ENCODE data around the gene IGHMBP2. TPM values are rescaled to one million over a fixed set of nuclear protein-coding genes. Genes with fewer than 3 reads are reported as not detected.

Gene IGHMBP2
- total RNA-seq, 1 donor from 2014 or later: 9.5 TPM

GRCh38 chr11:68939583-68940555, 36.2 kb downstream of the IGHMBP2 start:
- DNase-seq (ENCODE audit: low read depth in 2 of 2): peak in 1 of 2 donors; percentile 17

DNA sequence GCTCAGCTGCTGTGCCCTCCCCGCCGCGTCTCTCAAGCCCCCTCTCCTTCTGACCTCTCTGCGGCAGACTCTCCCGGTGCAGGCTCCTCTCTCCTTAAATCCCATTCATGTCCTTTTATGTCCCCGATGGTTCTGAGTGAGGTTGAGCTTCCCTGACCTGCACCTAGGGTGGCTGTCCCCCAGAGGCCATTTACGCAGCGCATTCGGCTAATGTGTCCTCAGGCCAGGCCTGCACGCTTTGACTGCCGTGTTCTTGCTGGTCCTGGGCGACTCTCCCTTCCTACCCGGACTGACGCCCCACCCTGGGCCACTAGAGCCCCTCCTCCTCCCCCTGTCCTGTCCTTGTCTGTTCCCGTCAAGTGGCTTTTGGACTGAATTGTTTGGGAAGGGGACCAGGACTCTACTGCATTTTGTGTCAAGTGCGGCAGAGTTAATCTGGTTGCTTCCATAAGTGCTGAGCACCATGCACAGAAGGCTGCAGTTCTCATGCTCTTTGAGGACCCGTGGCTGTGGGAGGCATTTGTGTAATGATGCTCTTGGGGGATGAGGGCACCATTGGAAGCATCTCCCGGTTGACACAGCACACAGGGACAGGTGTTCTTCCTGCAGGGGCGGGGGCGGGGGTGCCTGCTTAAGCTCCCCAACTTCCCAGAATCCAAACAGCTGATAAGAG, 37.1 kb downstream of the IGHMBP2 start:
- no peak for DNase-seq (ENCODE audit: low read depth in 2 of 2)

GRCh38 chr11:68941324-68942094, 37.8 kb downstream of the IGHMBP2 start:
- no peak for DNase-seq (ENCODE audit: low read depth in 2 of 2)

GRCh38 chr11:68942095-68942620, 38.5 kb downstream of the IGHMBP2 start:
- DNase-seq (ENCODE audit: low read depth in 2 of 2): no peak

DNA sequence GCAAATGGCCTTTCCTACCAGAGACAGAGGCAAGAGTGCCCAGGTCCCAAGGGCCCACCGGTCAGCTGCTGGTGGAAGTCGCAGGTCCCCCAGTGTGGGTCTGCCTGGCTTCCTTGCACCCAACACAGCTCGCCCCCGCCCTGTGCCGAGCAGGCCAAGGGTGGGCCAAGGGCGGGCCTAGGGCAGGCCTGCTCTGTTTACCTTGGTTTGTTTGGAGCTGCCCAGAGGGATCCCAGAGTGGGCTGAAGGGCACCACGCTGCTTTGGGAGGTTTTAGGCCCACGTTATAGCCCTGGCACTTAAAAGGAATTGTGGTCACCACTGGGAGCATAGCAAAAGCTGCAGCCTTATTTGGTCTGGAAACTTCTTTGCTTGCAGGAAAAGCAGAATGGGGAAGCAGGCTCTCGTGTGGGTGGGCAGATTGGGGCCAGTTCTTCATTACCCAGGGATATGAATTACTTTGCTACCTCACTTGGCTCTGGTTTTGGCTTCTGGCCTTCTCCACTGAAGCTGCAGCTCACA, 39.1 kb downstream of the IGHMBP2 start:
- DNase-seq (ENCODE audit: low read depth in 2 of 2): no peak

GRCh38 chr11:68946416-68947090, 42.9 kb downstream of the IGHMBP2 start:
- peak; percentile 71 to 88 for DNase-seq (ENCODE audit: low read depth in 2 of 2)

DNA sequence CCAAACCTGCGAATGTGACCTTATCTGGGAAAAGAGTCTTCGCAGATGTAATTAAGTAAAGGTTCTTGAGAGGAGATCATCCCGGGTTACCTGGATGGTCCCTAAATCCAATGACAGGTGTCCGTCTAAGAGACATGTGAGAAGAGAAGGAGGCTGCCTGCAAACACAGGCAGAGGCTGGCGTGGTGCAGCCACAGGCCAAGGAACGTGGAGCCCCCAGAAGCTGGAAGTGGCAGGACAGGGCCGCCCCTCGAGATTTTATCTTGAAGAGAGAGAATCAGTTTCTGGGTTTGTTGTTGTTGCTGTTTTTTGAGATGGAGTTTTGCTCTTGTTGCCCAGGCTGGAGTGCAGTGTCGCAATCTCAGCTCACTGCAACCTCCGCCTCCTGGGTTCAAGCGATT, 43.5 kb downstream of the IGHMBP2 start:
- DNase-seq (ENCODE audit: low read depth in 2 of 2): no peak

DNA sequence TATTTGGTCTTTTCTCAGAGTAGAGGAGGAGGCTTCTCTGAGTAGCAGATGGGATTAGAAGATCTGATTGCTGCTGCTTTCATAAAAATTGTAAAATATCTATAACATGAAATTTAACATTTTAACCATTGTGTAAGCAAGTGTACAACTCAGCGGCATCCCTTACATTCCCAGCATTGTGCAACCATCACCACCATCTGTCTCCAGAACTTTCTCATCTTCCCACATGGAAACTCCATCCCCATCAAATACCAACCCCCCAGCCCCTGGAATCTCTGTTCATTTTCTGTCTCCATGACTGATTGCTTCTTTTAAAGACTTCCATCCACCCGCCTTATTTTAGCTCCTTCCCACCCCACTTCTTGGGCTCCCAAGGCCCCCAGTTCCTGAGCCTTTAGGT, 44.8 kb downstream of the IGHMBP2 start:
- DNase-seq (ENCODE audit: low read depth in 2 of 2): no peak

DNA sequence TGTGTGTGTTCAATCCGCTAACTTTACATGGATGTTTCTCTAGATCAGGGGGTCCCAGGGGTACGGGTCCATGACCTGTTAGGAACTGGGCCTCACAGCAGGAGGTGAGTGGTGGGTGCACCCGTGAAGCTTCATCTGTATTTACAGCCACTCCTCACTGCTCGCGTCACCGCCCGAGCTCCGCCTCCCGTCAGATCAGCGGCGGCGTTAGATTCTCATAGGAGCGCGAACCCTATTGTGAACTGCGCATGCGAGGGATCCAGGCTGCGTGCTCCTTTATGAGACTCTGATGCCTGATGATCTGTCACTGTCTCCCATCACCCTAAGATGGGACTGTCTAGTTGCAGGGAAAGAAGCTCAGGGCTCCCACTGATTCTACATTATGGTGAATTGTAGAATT, 45.2 kb downstream of the IGHMBP2 start:
- no peak for DNase-seq (ENCODE audit: low read depth in 2 of 2)

DNA sequence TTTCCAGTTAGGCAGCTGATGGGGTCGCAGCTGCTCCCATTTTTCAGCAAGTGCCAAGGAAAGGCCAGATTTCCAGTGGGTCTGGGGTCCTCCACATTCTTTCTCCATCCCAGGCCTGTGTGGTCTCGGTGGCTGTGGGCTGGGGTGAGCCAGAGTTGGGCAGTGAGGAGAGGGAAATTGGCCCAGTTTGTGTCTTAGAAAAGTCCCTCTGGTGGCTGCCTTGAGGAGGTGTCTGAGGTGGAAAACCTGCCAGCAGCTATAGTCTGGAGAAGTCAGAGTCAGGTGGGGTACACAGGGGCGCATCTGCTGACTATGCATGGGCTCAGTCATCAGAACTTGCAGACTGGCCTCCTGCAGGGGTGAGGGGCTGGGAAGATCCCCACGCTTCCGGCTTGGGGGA, 46.6 kb downstream of the IGHMBP2 start:
- DNase-seq (ENCODE audit: low read depth in 2 of 2): peak in 1 of 2 donors; percentile 35

GRCh38 chr11:68950762-68951161, 47.1 kb downstream of the IGHMBP2 start:
- no peak for DNase-seq (ENCODE audit: low read depth in 2 of 2)

DNA sequence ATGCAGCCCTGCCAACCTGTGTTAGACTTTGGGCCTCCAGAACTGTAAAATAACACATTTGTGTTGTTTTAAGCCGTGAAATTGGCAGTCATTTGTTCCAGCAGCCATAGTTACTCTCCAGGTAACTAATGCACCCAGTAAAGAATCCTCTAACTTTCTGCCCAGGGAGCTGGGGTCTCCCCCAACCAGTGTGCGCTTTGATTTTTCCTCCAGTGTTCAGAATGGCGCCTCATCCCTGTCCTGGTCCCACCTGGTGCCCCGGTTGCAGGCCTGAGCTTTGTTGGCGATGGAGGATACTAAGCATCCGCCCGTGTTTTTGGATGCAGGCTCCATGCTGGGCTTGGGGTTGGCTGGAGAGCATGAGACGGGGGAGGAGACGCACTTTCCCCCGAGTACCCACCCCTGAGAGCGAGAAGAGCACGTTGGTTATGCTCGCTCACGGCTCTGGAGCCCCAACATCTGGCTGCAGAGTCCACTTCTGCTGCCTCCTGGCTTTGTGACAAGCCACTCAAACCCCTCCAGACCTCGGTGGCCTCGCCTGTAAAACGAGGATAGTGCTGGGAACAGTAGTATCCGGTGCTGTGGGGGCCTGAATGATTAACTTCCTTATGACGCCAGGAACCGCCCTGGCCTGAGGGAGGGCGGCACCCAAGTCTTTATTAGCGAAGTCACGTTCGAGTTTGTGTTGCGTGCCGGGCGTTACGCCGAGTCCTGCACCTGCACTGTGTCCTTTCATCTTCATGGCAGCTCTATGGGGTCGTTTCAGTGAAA, 51.3 kb downstream of the IGHMBP2 start:
- peak; percentile 61 to 72 for DNase-seq (ENCODE audit: low read depth in 2 of 2)

DNA sequence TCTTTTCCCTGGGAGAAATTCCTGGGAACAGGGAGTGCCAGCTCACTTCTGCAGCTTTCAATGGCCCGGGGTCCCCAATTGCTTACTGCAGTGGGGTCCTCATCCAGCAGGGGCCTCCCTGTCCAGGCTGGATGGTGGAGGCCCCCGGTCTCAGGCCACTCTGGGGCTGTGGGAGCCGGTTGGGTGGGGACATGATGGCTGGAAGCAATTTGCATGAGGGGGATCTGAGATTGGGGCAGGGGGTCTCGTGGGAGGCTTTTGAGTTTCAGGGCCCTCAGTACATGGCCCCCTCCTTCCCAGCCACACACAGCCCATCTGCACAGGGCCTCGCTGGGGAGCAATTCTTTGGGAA, 51.9 kb downstream of the IGHMBP2 start:
- DNase-seq (ENCODE audit: low read depth in 2 of 2): no peak

GRCh38 chr11:68956142-68956541, 52.5 kb downstream of the IGHMBP2 start:
- DNase-seq (ENCODE audit: low read depth in 2 of 2): peak in 1 of 2 donors; percentile 27

GRCh38 chr11:68956547-68957254, 53.0 kb downstream of the IGHMBP2 start:
- DNase-seq (ENCODE audit: low read depth in 2 of 2): no peak

DNA sequence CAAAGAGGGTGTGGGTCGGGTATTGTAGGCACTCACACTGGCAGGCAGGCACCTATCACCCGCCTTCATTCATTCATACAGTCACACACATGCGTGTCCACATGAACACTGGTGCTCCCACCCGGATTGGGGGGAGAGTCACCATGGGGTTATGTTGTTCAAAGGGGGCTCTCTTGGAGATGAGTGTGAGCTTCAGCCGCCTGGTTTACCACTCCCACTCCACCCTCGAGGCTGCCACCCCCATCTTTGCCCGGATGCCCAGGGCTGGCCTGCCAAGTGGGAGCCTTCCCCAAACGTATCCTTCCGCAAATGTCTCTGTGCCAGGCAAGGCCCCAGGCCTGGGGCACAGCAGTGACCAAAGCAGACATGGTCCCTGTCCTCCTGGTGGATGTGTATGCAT, 54.5 kb downstream of the IGHMBP2 start:
- no peak for DNase-seq (ENCODE audit: low read depth in 2 of 2)

DNA sequence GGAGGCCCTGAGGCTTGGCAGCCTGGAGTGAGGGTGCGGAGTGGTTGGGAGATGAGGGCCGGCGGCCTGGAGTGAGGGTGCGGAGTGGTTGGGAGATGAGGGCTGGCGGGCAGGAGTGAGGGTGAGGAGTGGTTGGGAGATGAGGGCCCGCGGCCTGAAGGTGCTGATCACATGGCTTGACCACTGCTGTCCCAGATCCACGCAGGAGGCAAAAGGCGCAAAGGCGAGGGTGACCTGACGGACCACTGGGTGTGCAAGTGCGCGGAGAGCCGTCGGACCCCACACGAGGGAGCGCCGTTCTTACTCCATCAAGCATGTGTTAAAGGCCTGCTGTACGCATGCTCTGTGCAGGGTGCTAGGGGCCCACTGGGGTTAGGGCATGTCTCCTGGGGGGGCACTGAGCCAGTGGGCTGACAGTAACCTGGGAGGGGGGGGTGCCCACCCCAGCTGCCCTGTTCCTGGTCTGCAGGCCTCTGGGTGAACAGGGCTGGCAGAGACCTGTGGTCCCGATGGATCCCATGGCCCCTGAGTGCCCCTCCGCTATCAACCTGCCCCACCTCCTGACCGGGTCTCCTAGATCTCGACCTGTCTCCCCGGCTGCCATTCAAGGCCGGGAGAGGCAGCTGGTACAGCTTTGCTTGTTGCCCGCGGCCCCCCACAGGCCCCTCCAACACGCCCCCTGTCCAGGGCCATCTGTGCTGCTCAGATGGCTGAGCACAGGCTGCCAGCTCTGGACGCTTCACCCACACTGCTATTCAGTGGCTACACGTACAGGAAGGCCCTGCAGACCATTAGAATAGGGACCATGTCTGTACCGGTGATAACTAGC, 56.0 kb downstream of the IGHMBP2 start:
- DNase-seq (ENCODE audit: low read depth in 2 of 2): no peak

DNA sequence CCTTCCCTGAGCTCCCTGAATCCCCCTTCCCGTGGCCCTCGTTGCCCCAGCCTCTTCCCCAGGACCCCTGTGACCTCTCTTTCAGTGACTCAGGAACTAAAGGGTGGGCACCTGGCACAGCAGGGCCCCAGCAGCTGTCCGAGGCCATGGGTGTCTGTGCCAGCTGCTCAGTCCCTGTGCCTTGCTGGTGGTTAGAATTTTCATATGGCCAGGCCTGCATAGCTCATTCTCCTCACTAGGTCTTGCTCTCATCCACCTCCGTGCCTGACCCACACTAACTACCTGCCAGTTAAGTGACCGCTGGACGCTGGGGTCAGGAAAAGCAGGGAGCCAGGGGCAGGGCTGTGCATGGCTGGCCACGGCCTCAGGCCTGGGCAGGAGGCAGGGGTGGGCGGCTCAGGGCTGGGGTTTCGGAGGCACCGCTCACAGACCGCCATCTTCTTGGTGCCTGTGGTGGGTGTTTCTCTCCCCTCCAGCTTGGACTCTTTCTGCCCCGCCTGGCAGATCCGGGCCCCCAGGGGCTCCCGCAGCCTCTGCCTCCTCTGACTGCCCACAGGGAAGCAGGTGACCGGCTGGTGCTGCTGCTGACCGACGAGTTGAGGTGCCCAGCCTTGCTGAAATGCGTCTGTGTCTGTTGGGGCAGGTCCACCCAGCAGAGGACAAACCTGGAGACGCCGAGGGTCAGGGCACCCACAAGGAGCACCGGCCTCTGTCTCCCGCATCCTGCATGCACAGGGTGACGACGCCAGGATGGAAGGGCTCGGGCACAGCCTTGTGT, 56.8 kb downstream of the IGHMBP2 start:
- DNase-seq (ENCODE audit: low read depth in 2 of 2): no peak

Data from lung microvascular endothelial cell (primary cell).